Upper lobe of left lung (tissue), 4 donors: ENCODE measurements around the gene EN2.

ENCODE experiments used
- EP300 ChIP-seq, 4 donors: sonication (generic); formaldehyde crosslinking; IDR thresholded peaks; one replicate each; pipeline ENCODE4 v1.5.1; 2017; ENCODE audit warnings: antibody characterized with exemption in 4 of 4, control low read depth in 2 of 4
- POLR2A ChIP-seq, 4 donors: fragments of 450-650 bp; IDR thresholded peaks; one replicate each; pipeline ENCODE4 v1.5.1; 2016 to 2017; ENCODE audit warnings: antibody characterized with exemption in 4 of 4, mild to moderate bottlenecking in 2 of 4
- POLR2AphosphoS5 ChIP-seq, 2 donors: sonication (generic); formaldehyde crosslinking; IDR thresholded peaks; one replicate each; pipeline ENCODE4 v1.5.1; 2017; ENCODE audit warnings: antibody characterized with exemption in 2 of 2
- TF ChIP-seq, protein P1 (sequence below), 6 experiments: fragments of 450-650 bp in 4 of 6; fragments of 200-600 bp in 2 of 6; sonication (generic) in 2 of 6; IDR thresholded peaks; one replicate each; pipeline ENCODE4 v1.5.1; 2016 to 2019; ENCODE audit warnings: antibody characterized with exemption in 6 of 6

DNA sequence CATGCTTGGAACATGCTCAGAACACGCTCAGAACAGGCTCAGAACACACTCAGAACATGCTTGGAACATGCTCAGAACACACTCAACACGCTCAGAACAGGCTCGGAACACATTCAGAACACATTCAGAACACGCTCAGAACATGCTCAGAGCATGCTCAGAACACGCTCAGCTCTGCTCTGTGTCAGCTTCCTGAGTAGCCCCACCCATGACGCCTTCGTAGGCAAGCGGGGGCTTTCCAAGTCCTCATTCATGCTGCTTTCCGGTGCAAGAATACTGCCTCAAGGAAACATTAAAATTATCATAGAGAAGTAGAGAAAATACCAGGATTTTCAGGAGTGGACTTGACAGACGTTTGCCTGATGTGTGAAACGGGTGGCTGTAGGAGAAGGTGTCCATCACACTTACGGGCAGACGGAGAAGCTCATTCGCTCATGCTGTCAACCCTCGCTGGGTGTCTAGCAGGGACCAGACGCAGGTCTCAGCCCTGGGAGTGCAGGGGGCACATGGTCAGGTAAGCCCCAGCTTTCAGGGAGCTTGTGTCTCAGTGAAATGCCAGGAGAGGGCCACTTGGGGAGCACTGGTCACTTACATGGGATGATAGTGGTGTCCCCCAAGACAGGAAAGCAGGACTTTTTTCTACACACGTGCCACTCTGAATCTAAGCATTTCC lies 24.7 kb downstream of the EN2 start:
- TF ChIP-seq, protein P1, sequence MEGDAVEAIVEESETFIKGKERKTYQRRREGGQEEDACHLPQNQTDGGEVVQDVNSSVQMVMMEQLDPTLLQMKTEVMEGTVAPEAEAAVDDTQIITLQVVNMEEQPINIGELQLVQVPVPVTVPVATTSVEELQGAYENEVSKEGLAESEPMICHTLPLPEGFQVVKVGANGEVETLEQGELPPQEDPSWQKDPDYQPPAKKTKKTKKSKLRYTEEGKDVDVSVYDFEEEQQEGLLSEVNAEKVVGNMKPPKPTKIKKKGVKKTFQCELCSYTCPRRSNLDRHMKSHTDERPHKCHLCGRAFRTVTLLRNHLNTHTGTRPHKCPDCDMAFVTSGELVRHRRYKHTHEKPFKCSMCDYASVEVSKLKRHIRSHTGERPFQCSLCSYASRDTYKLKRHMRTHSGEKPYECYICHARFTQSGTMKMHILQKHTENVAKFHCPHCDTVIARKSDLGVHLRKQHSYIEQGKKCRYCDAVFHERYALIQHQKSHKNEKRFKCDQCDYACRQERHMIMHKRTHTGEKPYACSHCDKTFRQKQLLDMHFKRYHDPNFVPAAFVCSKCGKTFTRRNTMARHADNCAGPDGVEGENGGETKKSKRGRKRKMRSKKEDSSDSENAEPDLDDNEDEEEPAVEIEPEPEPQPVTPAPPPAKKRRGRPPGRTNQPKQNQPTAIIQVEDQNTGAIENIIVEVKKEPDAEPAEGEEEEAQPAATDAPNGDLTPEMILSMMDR (IDR thresholded peaks at IDR 0.05) = no peak
- TF ChIP-seq POLR2A (IDR thresholded peaks at IDR 0.05) (no peak), EP300 (IDR thresholded peaks at IDR 0.05) (no peak), POLR2AphosphoS5 (IDR thresholded peaks at IDR 0.05) (no peak)
